Measurements from ENCODE around the gene NEUROD2.

DNA sequence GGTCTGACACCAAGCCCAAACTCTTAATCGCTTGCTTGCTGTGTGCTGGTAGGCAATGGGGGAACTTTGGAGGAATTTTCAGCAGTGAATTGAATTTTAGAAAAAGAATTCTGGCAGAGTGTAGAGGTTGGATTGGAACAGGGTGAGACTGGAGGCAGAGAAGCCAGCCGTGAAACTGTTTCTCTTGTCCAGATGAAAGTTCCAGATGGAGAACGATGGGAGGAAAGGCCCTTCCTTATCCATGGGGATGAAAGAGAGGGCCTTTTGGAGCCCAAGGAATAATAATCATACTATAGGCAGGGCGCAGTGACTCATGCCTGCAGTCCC, 26.0 kb downstream of the NEUROD2 start:
- TF ChIP-seq POLR2AphosphoS5 (IDR thresholded peaks at IDR 0.05; ENCODE audit: low read depth, low read length) (no peak), POLR2A (IDR thresholded peaks at IDR 0.05; ENCODE audit: low read depth, low read length) (no peak), PAX5 (IDR thresholded peaks at IDR 0.05; ENCODE audit: insufficient read depth, low read length, severe bottlenecking) (no peak), TAF1 (IDR thresholded peaks at IDR 0.05; ENCODE audit: low read depth, low read length) (no peak), POU2F2 (IDR thresholded peaks at IDR 0.05; ENCODE audit: low read depth, low read length) (no peak), SPI1 (IDR thresholded peaks at IDR 0.05; ENCODE audit: low read depth, low read length) (no peak)
